ENCODE results near the gene RTP2.

RTP2 gene, protein sequence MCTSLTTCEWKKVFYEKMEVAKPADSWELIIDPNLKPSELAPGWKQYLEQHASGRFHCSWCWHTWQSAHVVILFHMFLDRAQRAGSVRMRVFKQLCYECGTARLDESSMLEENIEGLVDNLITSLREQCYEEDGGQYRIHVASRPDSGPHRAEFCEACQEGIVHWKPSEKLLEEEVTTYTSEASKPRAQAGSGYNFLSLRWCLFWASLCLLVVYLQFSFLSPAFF

DNA sequence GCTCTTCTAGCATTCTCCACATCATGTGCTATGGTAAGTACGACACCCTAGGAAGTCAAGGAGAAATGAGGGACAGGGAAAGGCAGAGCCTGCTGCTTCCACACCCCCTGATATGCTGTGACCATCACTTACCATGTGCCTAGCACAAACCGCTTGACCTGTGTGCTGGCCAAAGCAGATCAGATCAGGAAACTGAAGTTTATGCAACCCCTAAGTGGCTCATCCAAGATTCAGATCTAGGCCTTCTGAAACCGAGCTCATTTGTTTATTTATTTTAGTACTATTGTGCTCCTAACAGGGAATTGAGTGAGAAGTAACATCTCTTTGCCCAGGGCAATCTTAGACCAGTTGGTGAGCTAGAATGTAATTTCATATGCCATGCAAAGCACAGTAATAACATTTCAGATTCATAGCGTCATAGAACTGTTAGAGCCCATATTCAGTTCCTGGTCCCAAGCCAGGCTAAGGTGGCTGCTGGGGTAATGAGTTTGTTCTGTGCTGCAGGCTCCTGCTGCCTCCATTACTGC is at the start of gene RTP2:
Gene RTP2, minus strand, starts transcription at position 51 of the 527 bp plus-strand sequence. CDS start 429 bp downstream, outside the sequence.
- Histone ChIP-seq H3K4me3 (ENCODE audit: low read length) (no peak within 1 kb of the TSS), H3K27me3 (replicated peaks; ENCODE audit: insufficient read depth, low read length) (no peaks in the 10 kb centered on the region), H3K36me3 (replicated peaks; ENCODE audit: insufficient read depth, low read length) (no peaks in the 10 kb centered on the region), H3K79me2 (ENCODE audit: low read length) (no peaks in the 10 kb centered on the region), H2AFZ (ENCODE audit: low read length) (no peak within 1 kb of the TSS), H3K27ac (ENCODE audit: low read length) (no peak within 1 kb of the TSS), H3K9ac (ENCODE audit: low read length) (no peak within 1 kb of the TSS), H3F3A (ENCODE audit: insufficient read depth, low read length) (no peaks in the 10 kb centered on the region), H3K9me3 (replicated peaks; ENCODE audit: insufficient read depth, low read length) (no peaks in the 10 kb centered on the region), H3K9me2 (replicated peaks; ENCODE audit: insufficient read depth, low read length) (no peaks in the 10 kb centered on the region), H3K4me1 (ENCODE audit: low read length) (no peaks in the 10 kb centered on the region), H3K4me2 (ENCODE audit: low read depth, low read length) (no peak within 1 kb of the TSS), H4K20me1 (ENCODE audit: insufficient read depth, low read length) (no peaks in the 10 kb centered on the region)
- DNase-seq = no peak
- TF ChIP-seq EZH2phosphoT487 (IDR thresholded peaks at IDR 0.05; ENCODE audit: low read length) (no peak), EZH2 (optimal IDR thresholded peaks at IDR 0.05; ENCODE audit: low read depth, low read length) (no peak)
- TF ChIP-seq, protein P1, sequence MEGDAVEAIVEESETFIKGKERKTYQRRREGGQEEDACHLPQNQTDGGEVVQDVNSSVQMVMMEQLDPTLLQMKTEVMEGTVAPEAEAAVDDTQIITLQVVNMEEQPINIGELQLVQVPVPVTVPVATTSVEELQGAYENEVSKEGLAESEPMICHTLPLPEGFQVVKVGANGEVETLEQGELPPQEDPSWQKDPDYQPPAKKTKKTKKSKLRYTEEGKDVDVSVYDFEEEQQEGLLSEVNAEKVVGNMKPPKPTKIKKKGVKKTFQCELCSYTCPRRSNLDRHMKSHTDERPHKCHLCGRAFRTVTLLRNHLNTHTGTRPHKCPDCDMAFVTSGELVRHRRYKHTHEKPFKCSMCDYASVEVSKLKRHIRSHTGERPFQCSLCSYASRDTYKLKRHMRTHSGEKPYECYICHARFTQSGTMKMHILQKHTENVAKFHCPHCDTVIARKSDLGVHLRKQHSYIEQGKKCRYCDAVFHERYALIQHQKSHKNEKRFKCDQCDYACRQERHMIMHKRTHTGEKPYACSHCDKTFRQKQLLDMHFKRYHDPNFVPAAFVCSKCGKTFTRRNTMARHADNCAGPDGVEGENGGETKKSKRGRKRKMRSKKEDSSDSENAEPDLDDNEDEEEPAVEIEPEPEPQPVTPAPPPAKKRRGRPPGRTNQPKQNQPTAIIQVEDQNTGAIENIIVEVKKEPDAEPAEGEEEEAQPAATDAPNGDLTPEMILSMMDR (IDR thresholded peaks at IDR 0.05; ENCODE audit: low read length) = no peak

DNA sequence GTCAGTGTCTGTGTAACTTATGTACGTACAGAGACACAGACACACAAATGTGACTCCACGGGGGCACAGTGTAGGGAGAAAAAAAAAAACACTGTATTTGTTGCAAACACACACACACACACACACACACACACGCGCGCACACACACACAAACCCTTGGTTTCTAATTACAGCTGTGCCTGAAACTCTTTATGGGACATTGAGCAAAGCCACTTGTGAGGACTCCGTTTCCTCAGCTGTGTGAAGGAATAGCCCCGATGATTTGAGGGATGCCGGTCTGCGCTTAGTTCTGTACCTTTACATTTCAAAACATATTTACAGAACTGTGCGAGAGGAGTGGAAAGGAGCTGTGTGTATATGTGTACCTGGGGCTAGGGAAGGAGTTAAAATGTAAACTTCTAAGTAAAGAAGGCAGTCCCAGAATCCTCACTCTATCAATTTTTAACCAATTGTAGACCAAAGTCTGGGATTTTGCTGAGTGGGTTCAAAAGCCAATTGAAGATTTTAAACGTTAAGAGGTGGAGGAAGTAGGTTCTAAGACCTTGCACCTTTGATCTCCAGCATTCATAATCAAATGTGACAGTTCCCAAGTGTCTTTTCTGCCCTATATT is 48.3 kb upstream of the RTP2 start:
- Histone ChIP-seq H2AFZ (ENCODE audit: low read length) (no peak overlapping the region), H3K79me2 (ENCODE audit: low read length) (no peaks in the 10 kb centered on the region), H3K4me3 (ENCODE audit: low read length) (no peak overlapping the region), H3K36me3 (replicated peaks; ENCODE audit: insufficient read depth, low read length) (no peaks in the 10 kb centered on the region), H3K4me2 (ENCODE audit: low read depth, low read length) (no peak overlapping the region), H3K27me3 (replicated peaks; ENCODE audit: insufficient read depth, low read length) (peaks cover 9% of the 10 kb centered on the region), H3K9me3 (replicated peaks; ENCODE audit: insufficient read depth, low read length) (no peaks in the 10 kb centered on the region), H3K9me2 (replicated peaks; ENCODE audit: insufficient read depth, low read length) (no peaks in the 10 kb centered on the region), H3F3A (ENCODE audit: insufficient read depth, low read length) (no peaks in the 10 kb centered on the region), H4K20me1 (ENCODE audit: insufficient read depth, low read length) (no peaks in the 10 kb centered on the region), H3K4me1 (ENCODE audit: low read length) (no peaks in the 10 kb centered on the region), H3K9ac (ENCODE audit: low read length) (no peak overlapping the region), H3K27ac (ENCODE audit: low read length) (no peak overlapping the region)
- DNase-seq = no peak
- TF ChIP-seq, protein P1 (IDR thresholded peaks at IDR 0.05; ENCODE audit: low read length) = no peak

DNA sequence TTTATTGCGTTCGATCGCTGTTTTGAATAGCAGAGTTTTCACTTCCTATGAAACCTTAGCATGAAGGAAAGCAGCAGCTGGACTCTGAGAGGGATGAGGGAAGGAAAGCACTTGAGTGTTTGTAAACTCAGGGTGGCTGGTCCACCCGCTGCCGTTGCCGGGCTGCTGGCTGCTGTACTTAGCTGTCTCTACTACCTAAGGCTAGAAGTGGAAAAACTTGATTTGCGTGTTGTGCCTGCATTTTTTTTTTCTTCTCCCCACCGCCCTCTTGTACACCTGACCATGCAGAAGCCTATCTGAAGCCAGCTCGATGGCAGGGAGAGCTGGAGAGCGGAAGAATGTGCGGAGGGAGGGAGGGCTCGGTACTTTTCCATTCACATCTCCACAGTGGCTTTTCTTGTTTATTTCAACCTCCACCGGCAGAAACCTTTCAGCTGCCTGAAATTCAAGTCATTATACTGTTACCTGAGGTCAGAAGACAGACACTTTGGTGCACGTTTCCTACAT is 47.7 kb upstream of the RTP2 start:
- no peaks in the 10 kb centered on the region for H3K9me3 ChIP-seq (replicated peaks; ENCODE audit: insufficient read depth, low read length)
- no peak for DNase-seq
- TF ChIP-seq EZH2phosphoT487 (IDR thresholded peaks at IDR 0.05; ENCODE audit: low read length) = no peak
- TF ChIP-seq, protein P1 (IDR thresholded peaks at IDR 0.05; ENCODE audit: low read length) = no peak
- no peak for TF ChIP-seq EZH2 (optimal IDR thresholded peaks at IDR 0.05; ENCODE audit: low read depth, low read length)
- no peaks in the 10 kb centered on the region for H3K79me2 ChIP-seq (ENCODE audit: low read length)
- H3K27me3 ChIP-seq (replicated peaks; ENCODE audit: insufficient read depth, low read length) = peaks cover 9% of the 10 kb centered on the region
- H3K36me3 ChIP-seq (replicated peaks; ENCODE audit: insufficient read depth, low read length) = no peaks in the 10 kb centered on the region
- H2AFZ ChIP-seq (ENCODE audit: low read length) = no peak overlapping the region
- peaks cover 3% of the 10 kb centered on the region for H3F3A ChIP-seq (ENCODE audit: insufficient read depth, low read length)
- no peaks in the 10 kb centered on the region for H3K9me2 ChIP-seq (replicated peaks; ENCODE audit: insufficient read depth, low read length)
- H3K4me3 ChIP-seq (ENCODE audit: low read length) = no peak overlapping the region
- no peaks in the 10 kb centered on the region for H3K4me1 ChIP-seq (ENCODE audit: low read length)
- H3K4me2 ChIP-seq (ENCODE audit: low read depth, low read length) = no peak overlapping the region
- H3K9ac ChIP-seq (ENCODE audit: low read length) = no peak overlapping the region
- H3K27ac ChIP-seq (ENCODE audit: low read length) = no peak overlapping the region
- no peaks in the 10 kb centered on the region for H4K20me1 ChIP-seq (ENCODE audit: insufficient read depth, low read length)

Data from MM.1S (cell line).